ENCODE data around the gene CAPN13.

DNA sequence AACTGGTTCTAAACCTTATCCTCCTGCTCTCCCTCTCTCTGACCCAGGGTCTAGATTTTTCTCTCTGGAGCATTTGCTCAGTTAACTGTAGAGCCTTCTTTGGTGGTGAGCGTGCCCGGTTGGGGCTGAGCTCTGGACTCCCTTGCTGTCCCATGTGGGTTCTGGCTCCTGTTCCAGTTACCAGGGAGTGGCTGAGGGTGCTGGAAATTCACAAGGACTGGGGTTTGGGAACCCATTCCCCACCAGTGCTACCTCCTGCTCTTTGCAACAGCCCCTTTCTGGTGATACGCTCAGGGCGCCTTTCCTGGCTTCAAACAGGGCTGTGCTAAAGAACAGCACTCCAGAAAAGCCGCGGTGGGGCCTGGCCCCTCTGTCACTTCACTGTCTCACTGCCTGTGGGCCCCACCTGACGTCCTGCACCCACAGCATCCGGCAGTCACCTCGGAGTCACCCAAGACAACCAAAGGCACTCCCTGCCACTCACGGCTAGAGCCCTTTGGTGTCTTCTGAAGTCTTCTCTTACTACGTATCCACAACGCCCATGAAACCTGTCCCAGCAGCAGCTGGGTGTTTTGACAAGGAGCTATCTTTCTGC is 41.3 kb downstream of the CAPN13 start:
- TF ChIP-seq CTCF (IDR thresholded peaks at IDR 0.05), result no peak
- no peak for TF ChIP-seq POLR2A (IDR thresholded peaks at IDR 0.05)

All from testis (tissue), 2 donors.